ENCODE results near the gene GFOD1.

GRCh38 chr6:13500915-13501314 is 13.5 kb upstream of the GFOD1 start:
- TF ChIP-seq CTCF (IDR thresholded peaks at IDR 0.05) (no peak), POLR2A (IDR thresholded peaks at IDR 0.05) (no peak), EP300 (IDR thresholded peaks at IDR 0.05) (no peak)

Measured in stomach (tissue), 4 donors.